GM13977 (cell line): ENCODE results near the gene BCAR1.
"Not testable (repeated sequence)": the region's sequence is repeated elsewhere in the genome, so short reads cannot be mapped to it uniquely, and the experiment has no call there.

Experiments used
- DNase-seq: peaks from one replicate; pipeline ENCODE4 v3.0.0; 2012; ENCODE audit warnings: low spot score
- CTCF ChIP-seq: IDR thresholded peaks from 2 replicates; pipeline ENCODE4 v1.5.1; 2012; ENCODE audit warnings: mild to moderate bottlenecking, control low read depth; ENCODE audit not compliant: insufficient read depth; ENCODE audit errors: extremely low read depth, missing control alignments
- in situ Hi-C: fragments of 300-500 bp; cut with MboI; formaldehyde crosslinking; loops from one replicate; pipeline ENCODE4 v1.12.0; 2022; ENCODE audit warnings: low sequenced_read_pairs, low pct_unique_long_range_greater_than_20kb, mixed read lengths, inconsistent platforms; ENCODE audit not compliant: unreplicated experiment

BCAR1 gene

GRCh38 chr16:75226550-75227360 is 24.7 kb downstream of the BCAR1 start:
- in situ Hi-C loops: no loop called here
- no peak for TF ChIP-seq CTCF
- DNase-seq: no peak

- in situ Hi-C loops: no loop called here
- DNase-seq: no peak
- no peak for TF ChIP-seq CTCF
Measured at GRCh38 chr16:75225678-75226515, 25.5 kb downstream of the BCAR1 start.

- DNase-seq: no peak
- no peak for TF ChIP-seq CTCF
- in situ Hi-C loops: no loop called here
Measured at GRCh38 chr16:75225092-75225491, 26.3 kb downstream of the BCAR1 start.

GRCh38 chr16:75224306-75225082 is 26.9 kb downstream of the BCAR1 start:
- in situ Hi-C loops: loop anchor here (25.0 kb wide), 1 partner anchor 538 kb away; no protein-coding TSS in a partner anchor

GRCh38 chr16:75223129-75223528 is 28.3 kb downstream of the BCAR1 start:
- not testable (repeated sequence) for DNase-seq
- in situ Hi-C loops: loop anchor here (25.0 kb wide), 1 partner anchor 539 kb away; no protein-coding TSS in a partner anchor

More at GRCh38 chr16:75224306-75225082, 26.9 kb downstream of the BCAR1 start:
- no peak for TF ChIP-seq CTCF
- DNase-seq: no peak

GRCh38 chr16:75222271-75222783 is 29.1 kb downstream of the BCAR1 start:
- no peak for TF ChIP-seq CTCF
- in situ Hi-C loops: loop anchor here (25.0 kb wide), 1 partner anchor 540 kb away; no protein-coding TSS in a partner anchor
- DNase-seq: no peak
